PFSK-1 (cell line): ENCODE data around the gene FOXR1.

Experiments used
- FOXP2 ChIP-seq: optimal IDR thresholded peaks from 2 replicates; pipeline ENCODE3; 2011; ENCODE audit warnings: borderline replicate concordance, control low read depth, inconsistent platforms; ENCODE audit not compliant: insufficient read depth; ENCODE audit errors: extremely low read length, extremely low read depth
- POLR2AphosphoS5 ChIP-seq: IDR thresholded peaks from 2 replicates; pipeline ENCODE4 v1.6.1; 2012; ENCODE audit warnings: low read depth, mild to moderate bottlenecking, control low read depth, low read length, moderate library complexity
- REST ChIP-seq, 2 experiments: IDR thresholded peaks; 2 replicates each; pipeline versions ENCODE4 v1.6.1 to v1.8.0; 2011 to 2012; ENCODE audit warnings: low read depth in 2 of 2, low read length in 2 of 2, control low read depth in 1 of 2, inconsistent platforms in 1 of 2, mild to moderate bottlenecking in 1 of 2, moderate library complexity in 1 of 2; ENCODE audit not compliant: insufficient read depth in 1 of 2
- SIN3A ChIP-seq: IDR thresholded peaks from 2 replicates; pipeline ENCODE4 v1.6.1; 2012; ENCODE audit warnings: mild to moderate bottlenecking, low read length, moderate library complexity, borderline replicate concordance; ENCODE audit not compliant: insufficient read depth
- TAF1 ChIP-seq: IDR thresholded peaks from 2 replicates; pipeline ENCODE4 v1.6.1; 2012; ENCODE audit warnings: low read length, control low read depth, borderline replicate concordance; ENCODE audit not compliant: insufficient read depth

The FOXR1 gene

GRCh38 chr11:118939404-118939915 is 32.1 kb upstream of the FOXR1 start:
- no peak for TF ChIP-seq TAF1

GRCh38 chr11:118939953-118940598 is 31.5 kb upstream of the FOXR1 start:
- no peak for TF ChIP-seq SIN3A
- no peak for TF ChIP-seq TAF1
- TF ChIP-seq FOXP2, result no peak
- TF ChIP-seq REST (IDR thresholded peaks at IDR 0.05; ENCODE audit: insufficient read depth in 1 of 2, low read depth in 2 of 2, low read length in 2 of 2), result no peak
- no peak for TF ChIP-seq POLR2AphosphoS5

GRCh38 chr11:118947091-118947490 is 24.5 kb upstream of the FOXR1 start:
- no peak for TF ChIP-seq TAF1
- no peak for TF ChIP-seq SIN3A
- no peak for TF ChIP-seq FOXP2
- TF ChIP-seq REST (IDR thresholded peaks at IDR 0.05; ENCODE audit: insufficient read depth in 1 of 2, low read depth in 2 of 2, low read length in 2 of 2), result no peak
- TF ChIP-seq POLR2AphosphoS5, result no peak

GRCh38 chr11:118948000-118948399 is 23.6 kb upstream of the FOXR1 start:
- TF ChIP-seq POLR2AphosphoS5 (no peak), SIN3A (no peak), FOXP2 (no peak), TAF1 (no peak), REST (IDR thresholded peaks at IDR 0.05; ENCODE audit: insufficient read depth in 1 of 2, low read depth in 2 of 2, low read length in 2 of 2) (no peak)

GRCh38 chr11:118953265-118953664 is 18.3 kb upstream of the FOXR1 start:
- no peak for TF ChIP-seq FOXP2
- TF ChIP-seq TAF1, result no peak
- TF ChIP-seq POLR2AphosphoS5, result no peak
- TF ChIP-seq SIN3A, result no peak
- no peak for TF ChIP-seq REST (IDR thresholded peaks at IDR 0.05; ENCODE audit: insufficient read depth in 1 of 2, low read depth in 2 of 2, low read length in 2 of 2)
